ENCODE data around the gene ATAD3C. TPM values are rescaled to one million over a fixed set of nuclear protein-coding genes. Genes with fewer than 3 reads are reported as not detected.
"Not testable (repeated sequence)": the region's sequence is repeated elsewhere in the genome, so short reads cannot be mapped to it uniquely, and the experiment has no call there.

ATAD3C gene
- total and polyA plus RNA-seq, 10 of the 15 experiments (the other 5 are each of a cell fraction or from before 2014, with no cell fraction given), result 0.03 to 3.1 (median 0.86) TPM

DNA sequence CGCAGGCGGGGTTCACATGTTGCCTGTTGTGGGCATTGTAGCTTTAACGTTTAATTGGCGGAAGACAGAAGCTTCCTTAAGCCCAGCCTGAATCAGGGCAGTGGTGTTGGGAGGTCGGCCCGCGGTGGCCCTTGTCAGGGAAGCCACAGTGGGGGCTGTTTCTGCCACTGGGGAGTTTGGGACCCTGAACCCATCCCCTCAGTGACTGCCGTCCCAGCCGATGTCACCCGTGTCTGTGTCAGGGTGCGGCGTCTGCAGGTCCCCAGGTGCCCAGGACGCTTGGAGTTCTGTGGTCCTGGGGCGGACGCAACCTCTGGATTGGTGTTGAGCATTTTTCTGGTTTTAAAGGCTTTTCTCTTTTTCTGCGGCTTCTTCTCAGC is 31.0 kb downstream of the ATAD3C start:
- H3K9ac ChIP-seq (ENCODE audit: control insufficient read depth, insufficient read depth, low read length); H3K27ac ChIP-seq (ENCODE audit: control insufficient read depth, insufficient read depth); H3K4me2 ChIP-seq (ENCODE audit: control insufficient read depth, insufficient read depth); intact Hi-C loops (cut with micrococcal nuclease; ENCODE audit: unreplicated experiment); H2AFZ ChIP-seq (ENCODE audit: control insufficient read depth, low read depth, low read length); RAD21 ChIA-PET (ENCODE audit: unreplicated experiment); ATAC-seq; H3K4me1 ChIP-seq (ENCODE audit: control insufficient read depth, insufficient read depth, low read length); H3K9me3 ChIP-seq (replicated peaks; ENCODE audit: control insufficient read depth, insufficient read depth, low read length); SMC1A ChIA-PET (ENCODE audit: uncharacterized antibody, unreplicated experiment); DNase-seq (ENCODE audit: low read depth, low spot score); H3K4me3 ChIP-seq; BruUV-seq (replicated peaks); H4K20me1 ChIP-seq (ENCODE audit: control insufficient read depth, insufficient read depth); POLR2A ChIA-PET; H3K79me2 ChIP-seq (ENCODE audit: control insufficient read depth, insufficient read depth, low read length); CTCF ChIA-PET; in situ Hi-C loops (cut with MboI); H3K27me3 ChIP-seq (replicated peaks in 1 of 2; ENCODE audit: control insufficient read depth in 2 of 2, insufficient read depth in 2 of 2, low read length in 1 of 2); FAIRE-seq: not testable (repeated sequence)
- H3K36me3 ChIP-seq (ENCODE audit: control insufficient read depth in 2 of 2, insufficient read depth in 2 of 2, low read length in 1 of 2), result peaks cover 7 to 29% of the 10 kb centered on the region in 2 experiments; a peak in 3 of 4 replicates
- 98% methylated on average over 16 of the region's 16 CpGs for WGBS (ENCODE audit: insufficient coverage, insufficient replicate concordance, low lambda C conversion rate, missing lambda C conversion rate)

DNA sequence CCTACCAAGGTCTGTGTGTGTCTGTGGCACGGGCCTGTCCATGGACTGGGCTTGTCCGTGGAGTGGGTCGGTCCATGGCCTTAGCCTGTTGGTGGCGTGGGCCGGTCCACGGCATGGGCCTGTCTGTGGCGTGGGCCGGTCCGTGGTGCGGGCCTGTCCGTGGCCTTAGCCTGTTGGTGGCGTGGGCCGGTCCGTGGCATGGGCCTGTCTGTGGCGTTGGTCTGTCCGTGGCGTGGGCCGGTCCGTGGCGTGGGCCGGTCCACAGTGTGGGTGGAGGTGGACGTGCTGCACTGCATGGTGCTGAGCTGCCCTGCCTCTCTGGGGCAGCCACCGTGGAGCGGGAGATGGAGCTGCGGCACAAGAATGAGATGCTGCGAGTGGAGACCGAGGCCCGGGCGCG is 32.3 kb downstream of the ATAD3C start:
- FAIRE-seq; RAD21 ChIA-PET (ENCODE audit: unreplicated experiment); intact Hi-C loops (cut with micrococcal nuclease; ENCODE audit: unreplicated experiment); H3K9me3 ChIP-seq (replicated peaks; ENCODE audit: control insufficient read depth, insufficient read depth, low read length); CTCF ChIA-PET; H3K4me3 ChIP-seq; ATAC-seq; H4K20me1 ChIP-seq (ENCODE audit: control insufficient read depth, insufficient read depth); H3K4me1 ChIP-seq (ENCODE audit: control insufficient read depth, insufficient read depth, low read length); BruUV-seq (replicated peaks); H3K4me2 ChIP-seq (ENCODE audit: control insufficient read depth, insufficient read depth); H3K79me2 ChIP-seq (ENCODE audit: control insufficient read depth, insufficient read depth, low read length); H3K9ac ChIP-seq (ENCODE audit: control insufficient read depth, insufficient read depth, low read length); H2AFZ ChIP-seq (ENCODE audit: control insufficient read depth, low read depth, low read length); DNase-seq (ENCODE audit: low read depth, low spot score); H3K27ac ChIP-seq (ENCODE audit: control insufficient read depth, insufficient read depth); POLR2A ChIA-PET; in situ Hi-C loops (cut with MboI); SMC1A ChIA-PET (ENCODE audit: uncharacterized antibody, unreplicated experiment); H3K27me3 ChIP-seq (replicated peaks in 1 of 2; ENCODE audit: control insufficient read depth in 2 of 2, insufficient read depth in 2 of 2, low read length in 1 of 2): not testable (repeated sequence)
- H3K36me3 ChIP-seq (ENCODE audit: control insufficient read depth in 2 of 2, insufficient read depth in 2 of 2, low read length in 1 of 2), result peaks cover 5 to 31% of the 10 kb centered on the region in 2 experiments; a peak in 3 of 4 replicates
- 97% methylated on average over 26 of the region's 30 CpGs for WGBS (ENCODE audit: insufficient coverage, insufficient replicate concordance, low lambda C conversion rate, missing lambda C conversion rate)

DNA sequence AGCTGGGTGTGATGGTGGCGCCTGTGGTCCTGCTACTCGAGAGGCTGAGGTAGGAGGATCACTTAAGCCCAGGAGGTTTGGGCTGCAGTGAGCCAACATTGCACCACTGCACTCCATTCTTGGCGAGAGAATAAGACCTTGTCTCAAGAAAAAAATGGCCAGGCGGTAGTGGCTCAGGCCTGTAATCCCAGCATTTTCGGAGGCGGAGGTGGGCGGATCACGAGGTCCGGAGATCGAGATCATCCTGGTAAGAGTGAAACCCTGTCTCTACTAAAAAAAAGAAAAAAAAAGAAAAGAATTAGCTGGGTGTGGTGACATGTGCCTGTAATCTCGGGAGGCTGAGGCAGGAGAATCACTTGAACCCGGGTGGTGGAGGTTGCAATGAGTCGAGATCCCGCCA is 33.4 kb downstream of the ATAD3C start:
- Histone ChIP-seq H3K27ac (ENCODE audit: control insufficient read depth, insufficient read depth) (no peak overlapping the region), H3K4me1 (ENCODE audit: control insufficient read depth, insufficient read depth, low read length) (no peaks in the 10 kb centered on the region), H4K20me1 (ENCODE audit: control insufficient read depth, insufficient read depth) (no peaks in the 10 kb centered on the region), H3K79me2 (ENCODE audit: control insufficient read depth, insufficient read depth, low read length) (no peaks in the 10 kb centered on the region), H3K9ac (ENCODE audit: control insufficient read depth, insufficient read depth, low read length) (no peak overlapping the region), H3K9me3 (replicated peaks; ENCODE audit: control insufficient read depth, insufficient read depth, low read length) (no peaks in the 10 kb centered on the region), H3K4me2 (ENCODE audit: control insufficient read depth, insufficient read depth) (no peak overlapping the region), H3K27me3 (replicated peaks in 1 of 2; ENCODE audit: control insufficient read depth in 2 of 2, insufficient read depth in 2 of 2, low read length in 1 of 2) (no peaks in the 10 kb centered on the region), H2AFZ (ENCODE audit: control insufficient read depth, low read depth, low read length) (no peak overlapping the region), H3K36me3 (ENCODE audit: control insufficient read depth in 2 of 2, insufficient read depth in 2 of 2, low read length in 1 of 2) (peaks cover 3 to 29% of the 10 kb centered on the region in 2 experiments; a peak in 3 of 4 replicates), H3K4me3 (no peak overlapping the region)
- ATAC-seq (no peak), DNase-seq (ENCODE audit: low read depth, low spot score) (no peak), FAIRE-seq (no peak)
- intact Hi-C loops (cut with micrococcal nuclease; ENCODE audit: unreplicated experiment) (no loop called here), in situ Hi-C loops (cut with MboI) (no loop called here)
- ChIA-PET SMC1A (ENCODE audit: uncharacterized antibody, unreplicated experiment) (no interaction called here), POLR2A (interaction anchor here (0.5 kb wide), 1 partner anchor 39 kb away, joined by 6 read pairs; no protein-coding TSS in a partner anchor), CTCF (no interaction called here), RAD21 (ENCODE audit: unreplicated experiment) (no interaction called here)
- TF ChIP-seq SMARCA5 (IDR thresholded peaks at IDR 0.05), result no peak
- no TSS peak for BruUV-seq (replicated peaks)
- 98% methylated on average over 14 of the region's 14 CpGs for WGBS (ENCODE audit: insufficient coverage, insufficient replicate concordance, low lambda C conversion rate, missing lambda C conversion rate)

Data from GM12878 (cell line).